HuH-7.5 (cell line): ENCODE results near the gene CYP4F2.
"Not testable (repeated sequence)": the region's sequence is repeated elsewhere in the genome, so short reads cannot be mapped to it uniquely, and the experiment has no call there.

Source experiments
- DNase-seq: peaks from one replicate; pipeline ENCODE4 v3.0.0; 2011; ENCODE audit warnings: low spot score

The CYP4F2 gene

DNA sequence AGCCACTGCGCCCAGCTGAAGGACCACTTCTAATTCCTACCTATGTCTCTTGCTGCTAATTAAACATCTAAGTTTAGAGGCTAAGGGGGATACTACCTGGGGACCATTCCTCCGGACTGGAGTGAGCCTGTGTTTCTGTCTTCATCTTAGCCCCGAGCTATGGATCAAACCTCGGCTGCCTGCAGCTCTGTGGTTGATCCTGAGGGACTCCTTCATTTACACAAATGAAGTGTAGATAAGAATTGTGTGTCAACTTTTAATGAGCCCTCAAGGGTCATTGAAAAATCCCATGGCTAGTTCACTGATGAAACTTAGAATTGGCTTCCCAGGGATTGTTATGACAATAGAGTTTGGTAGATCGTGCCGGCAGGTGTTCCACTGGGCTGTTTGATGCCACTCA is 51.0 kb downstream of the CYP4F2 start:
- DNase-seq = no peak

DNA sequence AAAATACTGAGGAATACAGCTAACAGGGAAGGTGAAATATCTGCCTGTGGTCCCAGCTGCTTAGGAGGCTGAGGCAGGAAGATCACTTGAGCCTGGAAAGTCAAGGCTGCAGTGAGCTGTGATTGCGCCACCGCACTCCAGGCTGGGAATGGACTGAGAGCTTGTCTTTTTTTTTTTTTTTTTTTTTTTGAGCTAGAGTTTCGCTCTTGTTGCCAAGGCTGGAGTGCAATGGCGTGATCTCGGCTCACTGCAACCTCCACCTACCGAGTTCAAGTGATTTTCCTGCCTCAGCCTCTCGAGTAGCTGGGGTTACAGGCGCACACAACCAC is 54.0 kb downstream of the CYP4F2 start:
- not testable (repeated sequence) for DNase-seq

DNA sequence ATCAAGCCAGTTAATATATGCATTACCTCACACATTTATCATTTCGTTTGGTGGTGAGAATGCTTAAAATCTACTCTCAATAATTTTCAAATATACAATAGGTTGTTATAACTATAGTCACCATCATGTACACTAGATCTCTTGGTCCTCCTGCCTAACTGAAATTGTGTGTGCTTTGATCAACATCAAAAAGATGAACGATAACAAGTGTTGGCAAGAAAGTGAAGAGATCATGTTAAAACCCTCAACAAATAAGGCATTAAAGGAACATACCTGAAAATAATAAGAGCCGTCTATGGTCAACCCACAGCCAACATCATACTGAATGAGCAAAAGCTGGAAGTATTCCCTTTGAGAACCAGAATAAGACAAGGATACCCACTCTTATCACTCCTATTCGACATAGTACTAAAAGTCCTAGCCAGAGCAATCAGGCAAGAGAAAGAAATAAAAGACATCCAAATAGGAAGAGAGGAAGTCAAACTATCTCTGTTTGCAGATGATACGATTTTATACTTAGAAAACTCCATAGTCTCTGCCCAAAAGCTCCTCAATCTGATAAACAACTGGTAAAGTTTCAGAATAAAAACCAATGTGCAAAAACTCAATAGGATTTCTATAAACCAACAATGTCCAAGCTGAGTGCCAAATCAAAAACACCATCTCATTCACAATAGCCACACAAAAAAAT is 54.5 kb downstream of the CYP4F2 start:
- DNase-seq = no peak

- DNase-seq = no peak
Measured at GRCh38 chr19:15841875-15842569, 55.9 kb downstream of the CYP4F2 start.

- no peak for DNase-seq
Measured at GRCh38 chr19:15840833-15841232, 57.0 kb downstream of the CYP4F2 start.

DNA sequence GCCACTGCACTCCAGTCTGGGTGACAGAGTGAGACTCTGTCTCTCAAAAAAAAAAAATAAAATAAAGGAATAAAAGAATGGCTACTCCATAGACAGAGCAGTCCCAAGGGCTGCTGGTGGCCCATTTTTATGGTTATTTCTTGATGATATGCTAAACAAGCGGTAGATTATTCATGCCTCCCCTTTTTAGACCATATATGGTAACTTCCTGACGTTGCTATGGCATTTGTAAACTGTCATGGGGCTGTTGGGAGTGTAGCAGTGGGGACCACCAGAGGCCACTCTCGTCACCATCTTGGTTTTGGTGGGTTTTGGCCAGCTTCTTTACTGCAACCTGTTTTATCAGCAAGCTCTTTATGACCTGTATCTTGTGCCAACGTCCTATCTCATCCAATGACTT is 58.0 kb downstream of the CYP4F2 start:
- not testable (repeated sequence) for DNase-seq

DNA sequence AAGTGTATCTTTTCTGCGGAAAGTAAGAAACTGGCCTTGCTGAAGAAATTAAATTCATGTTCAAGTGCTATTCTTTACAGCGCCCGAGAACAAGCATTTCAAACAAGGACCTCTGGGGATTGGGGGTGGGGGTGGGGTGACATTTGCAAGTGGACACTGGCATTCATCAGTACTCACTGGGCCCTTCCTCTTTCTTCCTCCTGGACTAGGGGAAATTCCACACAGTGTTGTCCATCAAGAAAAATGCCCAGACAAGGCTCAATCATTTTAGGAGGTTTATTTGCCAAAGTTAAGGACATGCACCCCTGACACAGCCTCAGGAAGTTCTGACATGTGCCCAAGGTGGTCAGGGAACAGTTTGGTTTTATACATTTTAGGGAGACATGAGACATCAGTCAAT is 59.5 kb downstream of the CYP4F2 start:
- DNase-seq = no peak

GRCh38 chr19:15837221-15837731 is 60.6 kb downstream of the CYP4F2 start:
- no peak for DNase-seq

DNA sequence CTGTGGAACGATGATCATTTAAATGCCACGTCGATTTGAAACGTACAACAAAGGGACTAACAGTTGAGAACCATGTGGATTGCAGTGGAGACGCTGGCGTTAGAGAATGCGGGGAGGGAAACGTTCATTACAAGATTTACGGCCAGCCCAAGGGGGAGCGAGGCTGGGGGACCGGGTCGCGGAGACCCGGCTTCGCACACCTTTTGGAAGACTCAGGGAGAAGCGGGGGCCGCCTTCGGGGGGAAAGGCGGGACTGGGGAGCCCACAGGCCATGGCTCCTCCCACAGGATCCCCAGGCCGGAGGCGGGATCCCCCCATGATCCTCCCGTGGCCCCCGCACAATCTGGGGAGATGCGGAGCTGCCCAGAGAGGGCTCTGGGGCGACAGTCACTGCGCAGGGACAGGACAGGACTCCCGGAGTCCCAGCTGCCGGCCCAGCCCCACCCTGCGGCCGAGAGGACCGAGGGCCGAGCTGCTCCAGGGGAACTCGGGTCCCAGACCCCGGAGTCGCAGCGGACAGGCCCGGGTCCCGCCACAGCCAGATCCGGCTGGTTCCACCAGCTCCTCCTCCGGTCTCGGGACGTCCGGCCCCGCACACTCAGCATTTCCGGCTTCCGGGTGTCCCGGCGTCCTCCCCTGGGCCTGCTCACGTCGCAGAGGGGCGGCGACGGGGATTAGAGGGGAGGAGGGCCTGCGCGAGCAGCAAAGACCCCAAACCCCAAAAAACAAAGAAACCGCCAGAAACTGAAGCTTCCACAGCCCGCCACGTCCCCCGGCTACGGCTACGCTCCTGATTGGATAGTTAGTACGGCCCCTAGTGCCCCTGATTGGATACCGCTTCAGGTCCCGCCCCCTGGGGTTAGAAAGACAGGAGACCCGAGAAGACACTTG is 61.3 kb downstream of the CYP4F2 start:
- DNase-seq = peak; percentile 86

DNA sequence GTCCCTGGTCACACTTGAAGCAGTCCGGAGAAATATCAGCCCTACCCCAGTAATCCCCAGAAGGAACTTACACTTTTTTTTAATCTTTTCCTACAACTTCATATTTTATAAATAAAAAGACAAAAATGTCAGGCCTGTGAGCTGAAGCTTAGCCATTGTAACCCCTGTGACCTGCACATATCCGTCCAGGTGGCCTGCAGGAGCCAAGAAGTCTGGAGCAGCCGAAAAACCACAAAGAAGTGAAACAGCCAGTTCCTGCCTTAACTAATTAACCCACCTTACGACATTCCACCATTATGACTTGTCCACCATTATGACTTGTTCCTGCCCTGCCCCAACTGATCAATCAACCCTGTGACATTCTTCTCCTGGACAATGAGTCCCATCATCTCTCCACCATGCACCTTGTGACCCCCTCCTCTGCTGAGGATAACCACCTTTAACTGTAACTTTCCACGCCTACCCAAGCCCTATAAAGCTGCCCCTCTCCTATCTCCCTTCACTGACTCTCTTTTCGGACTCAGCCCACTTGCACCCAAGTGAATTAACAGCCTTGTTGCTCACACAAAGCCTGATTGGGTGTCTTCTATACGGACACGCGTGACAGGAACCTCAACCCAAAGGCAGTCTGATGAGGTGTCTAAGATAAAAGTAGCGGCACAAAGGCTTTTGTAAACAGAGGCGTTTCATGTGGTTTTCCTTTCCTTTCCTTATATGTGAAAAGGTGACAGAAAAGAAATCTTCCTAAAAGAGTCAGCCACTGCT is 62.1 kb downstream of the CYP4F2 start:
- not testable (repeated sequence) for DNase-seq

- DNase-seq = not testable (repeated sequence)
Measured at GRCh38 chr19:15834232-15834631, 63.6 kb downstream of the CYP4F2 start.

DNA sequence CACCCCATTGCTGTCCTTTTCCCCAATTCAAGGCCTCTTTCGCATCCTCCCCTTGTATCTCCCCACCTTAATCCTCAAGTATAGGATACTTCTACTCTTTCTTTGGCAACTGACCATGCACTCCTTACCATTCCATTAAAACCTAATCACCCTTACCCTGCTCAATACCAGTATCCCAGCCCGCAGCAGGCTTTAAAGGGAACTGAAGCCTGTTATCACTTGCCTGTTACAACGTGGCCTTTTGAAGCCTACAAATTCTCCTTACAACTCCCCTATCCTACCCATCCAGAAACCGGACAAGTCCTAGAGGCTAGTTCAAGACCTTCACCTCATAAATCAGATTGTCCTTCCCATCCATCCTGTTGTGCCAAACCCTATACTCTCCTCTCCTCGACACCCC is 66.2 kb downstream of the CYP4F2 start:
- DNase-seq = no peak

- DNase-seq = no peak
Measured at GRCh38 chr19:15829786-15830185, 68.1 kb downstream of the CYP4F2 start.

DNA sequence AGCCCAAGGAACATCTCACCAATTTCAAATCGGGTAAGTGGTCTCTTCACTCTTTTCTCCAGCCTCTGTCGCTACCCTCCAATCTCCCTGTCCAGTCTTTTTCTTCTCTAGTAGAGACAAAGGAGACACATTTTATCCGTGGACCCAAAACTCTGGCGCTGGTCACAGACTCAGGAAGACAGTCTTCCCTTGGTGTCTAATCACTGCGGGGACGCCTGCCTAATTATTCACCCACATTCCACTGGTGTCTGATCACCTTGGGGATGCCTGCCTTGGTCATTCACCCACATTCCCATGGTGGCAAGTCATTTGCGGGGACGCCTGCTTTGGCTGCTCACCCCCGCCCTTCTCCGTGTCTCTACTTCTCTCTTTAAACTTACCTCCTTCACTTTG is 68.6 kb downstream of the CYP4F2 start:
- no peak for DNase-seq

GRCh38 chr19:15828611-15829305 is 69.1 kb downstream of the CYP4F2 start:
- DNase-seq = not testable (repeated sequence)

GRCh38 chr19:15828121-15828610 is 69.7 kb downstream of the CYP4F2 start:
- no peak for DNase-seq
